GM18858 (cell line): ENCODE data around the gene OLFM2.
"Not testable (repeated sequence)": the region's sequence is repeated elsewhere in the genome, so short reads cannot be mapped to it uniquely, and the experiment has no call there.

Experiments
- ATAC-seq: cut with Tn5 transposase; IDR thresholded peaks from one replicate; pipeline ENCODE4 v1.9.1; 2021; ENCODE audit not compliant: unreplicated experiment

OLFM2 gene

DNA sequence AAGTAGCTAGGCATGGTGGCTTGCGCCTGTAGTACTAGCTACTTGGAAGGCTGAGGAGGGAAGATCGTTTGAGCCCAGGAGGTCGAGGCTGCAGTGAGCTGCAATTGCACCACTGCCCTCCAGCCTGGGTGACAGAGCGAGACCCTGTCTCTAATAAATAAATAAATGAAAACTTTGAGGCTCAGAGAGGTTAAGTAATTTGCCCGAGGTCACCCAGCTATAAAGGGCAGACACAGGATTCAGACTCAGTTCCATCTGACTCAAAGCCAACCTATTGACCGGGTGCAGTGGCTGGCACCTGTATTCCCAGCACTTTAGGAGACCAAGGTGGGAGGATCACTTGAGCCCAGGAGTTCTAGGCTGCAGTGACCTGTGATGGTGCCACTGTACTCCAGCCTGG lies 7.4 kb upstream of the OLFM2 start:
- ATAC-seq, result no peak

DNA sequence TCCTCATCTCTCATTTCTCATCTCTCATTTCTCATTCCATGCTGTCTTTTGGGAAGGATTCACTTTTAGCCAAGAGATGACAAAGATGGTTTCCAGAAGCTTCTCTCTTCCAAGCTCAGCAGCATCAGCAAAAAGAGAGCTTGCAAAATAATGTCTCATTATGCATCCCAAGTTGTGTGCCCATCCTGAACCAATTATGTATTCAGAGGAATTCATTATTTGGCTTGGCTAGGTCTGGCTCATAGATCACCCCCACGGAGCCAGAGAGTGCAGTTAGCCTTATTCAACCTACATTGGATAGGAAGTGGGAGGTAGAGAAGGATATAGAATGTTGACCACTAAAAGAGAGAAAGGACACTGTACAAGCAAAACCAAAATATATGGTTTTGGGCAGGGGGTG lies 5.4 kb upstream of the OLFM2 start:
- no peak for ATAC-seq

DNA sequence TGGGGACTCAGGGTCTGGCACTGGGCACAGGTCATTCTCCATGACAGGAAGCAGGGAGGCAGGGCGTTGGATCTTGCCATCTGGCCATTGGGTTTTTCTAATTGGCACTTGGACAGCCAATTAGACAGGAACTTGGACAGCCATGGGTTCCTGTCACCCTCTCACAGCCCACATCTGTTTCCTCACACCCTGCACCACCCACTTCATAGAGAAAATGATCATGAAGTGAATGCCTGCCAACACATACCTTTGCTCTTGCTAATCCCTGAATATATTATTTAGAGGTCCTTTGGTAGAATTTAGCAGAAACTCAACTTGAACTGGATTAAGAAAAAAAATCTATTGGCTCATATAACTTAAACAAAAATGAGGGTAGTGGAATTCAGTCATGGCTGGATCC lies 4.9 kb upstream of the OLFM2 start:
- no peak for ATAC-seq

- ATAC-seq, result no peak
Observed at GRCh38 chr19:9940778-9941177, 4.5 kb upstream of the OLFM2 start.

- no peak for ATAC-seq
Observed at GRCh38 chr19:9939301-9939913, 3.1 kb upstream of the OLFM2 start.

- no peak for ATAC-seq
Observed at GRCh38 chr19:9937001-9937411, 691 bp upstream of the OLFM2 start.

DNA sequence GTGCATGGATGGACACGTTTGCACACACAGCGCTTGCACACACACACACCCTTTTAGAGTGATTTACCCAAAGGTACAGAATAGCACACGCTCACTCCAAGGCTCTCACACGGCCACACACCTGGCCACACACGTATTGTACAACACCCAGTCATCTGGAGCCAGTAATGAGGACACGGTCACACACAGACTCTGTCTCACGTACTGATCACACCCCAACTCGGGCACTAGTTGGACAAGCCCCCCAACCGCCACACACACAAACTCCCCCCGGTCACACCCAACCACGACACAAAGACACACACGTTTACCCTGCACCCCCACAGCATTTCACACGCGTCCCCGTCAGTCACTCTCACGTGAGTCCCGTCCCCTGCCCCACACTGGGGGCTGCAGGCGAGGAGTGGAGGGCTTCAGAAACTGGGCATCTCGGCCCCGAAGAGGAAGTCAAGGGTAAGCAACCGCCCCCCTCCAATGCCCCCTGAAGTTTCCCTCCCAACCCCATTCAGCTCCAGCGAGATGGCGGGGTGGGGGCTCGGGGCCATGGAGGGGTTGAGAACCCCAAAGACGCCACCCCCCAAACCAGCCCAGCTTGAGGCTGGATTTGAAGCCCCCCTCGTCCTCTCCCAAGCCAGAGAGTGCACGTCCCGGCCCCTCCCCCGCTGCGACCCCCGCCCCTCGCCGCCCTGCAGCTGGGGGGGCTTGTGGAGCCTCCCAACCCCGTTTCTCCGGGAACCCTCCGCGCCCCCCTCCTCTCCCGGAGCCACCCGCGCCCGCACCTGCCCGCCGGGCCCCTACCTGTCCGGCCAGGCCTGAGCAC lies 599 bp downstream of the OLFM2 start:
- ATAC-seq, result no peak

- no peak for ATAC-seq
Observed at GRCh38 chr19:9934132-9934950, 2.0 kb downstream of the OLFM2 start.

DNA sequence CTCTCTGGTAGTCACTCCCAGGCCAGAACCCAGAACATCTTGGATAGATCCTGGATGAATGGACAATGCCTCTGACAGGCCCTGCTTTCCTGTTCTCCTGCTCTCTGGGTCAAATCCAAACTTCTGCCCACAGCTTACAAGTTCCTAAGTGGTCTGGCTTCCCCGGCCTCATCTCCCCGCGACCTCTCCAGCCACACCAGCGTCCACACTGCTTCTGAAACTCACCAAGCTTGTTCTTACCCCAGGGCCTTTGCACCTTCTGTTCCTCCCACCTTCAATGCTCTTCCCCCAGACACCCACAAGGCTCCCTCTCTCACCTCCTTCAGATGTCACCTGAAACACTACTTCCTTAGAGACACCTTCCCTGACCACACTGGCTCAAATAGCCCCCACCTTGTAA lies 3.5 kb downstream of the OLFM2 start:
- no peak for ATAC-seq

DNA sequence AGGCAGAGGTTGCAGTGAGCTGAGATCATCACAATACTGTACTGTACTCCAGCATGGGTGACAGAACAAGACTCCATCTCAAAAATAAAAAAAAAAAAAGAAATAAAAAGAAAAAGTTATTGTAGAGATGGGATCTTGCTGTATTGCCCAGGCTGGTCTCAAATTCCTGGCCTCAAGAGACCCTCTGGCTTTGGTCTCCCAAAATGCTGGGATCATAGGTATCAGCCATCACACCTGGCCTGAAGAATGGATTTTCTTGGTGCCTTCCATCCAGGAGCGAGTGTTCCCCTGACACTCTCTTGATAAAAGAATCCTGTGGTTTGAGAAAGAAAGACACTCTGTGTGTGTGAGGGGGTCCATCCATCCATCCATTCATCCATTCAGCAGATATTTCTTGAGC lies 4.7 kb downstream of the OLFM2 start:
- no peak for ATAC-seq

- no peak for ATAC-seq
Observed at GRCh38 chr19:9923440-9923839, 12.9 kb downstream of the OLFM2 start.

- not testable (repeated sequence) for ATAC-seq
Observed at GRCh38 chr19:9922782-9923379, 13.4 kb downstream of the OLFM2 start.

- no peak for ATAC-seq
Observed at GRCh38 chr19:9917321-9917720, 19.0 kb downstream of the OLFM2 start.

DNA sequence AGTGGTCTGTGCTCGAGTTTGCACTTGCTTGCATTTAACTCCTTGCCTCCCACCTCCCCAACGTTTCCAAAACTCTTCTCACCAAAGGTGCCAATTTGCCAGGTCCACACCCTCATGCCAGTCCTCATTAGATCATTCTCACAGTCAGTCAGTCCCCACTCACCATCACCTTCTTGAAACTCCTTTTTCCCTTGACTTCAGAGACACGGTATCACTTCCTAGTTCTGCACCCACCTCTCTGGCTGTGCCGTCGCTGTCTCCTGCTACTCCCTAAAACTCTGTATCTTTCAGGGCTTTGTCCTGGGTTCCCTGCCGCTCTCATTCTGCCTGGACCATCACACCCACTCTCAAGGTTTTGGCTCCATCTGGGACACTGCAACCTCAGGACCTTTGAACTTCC lies 19.6 kb downstream of the OLFM2 start:
- no peak for ATAC-seq

GRCh38 chr19:9914315-9915207 lies 21.8 kb downstream of the OLFM2 start:
- ATAC-seq, result no peak

- ATAC-seq, result no peak
Observed at GRCh38 chr19:9914001-9914314, 22.4 kb downstream of the OLFM2 start.

DNA sequence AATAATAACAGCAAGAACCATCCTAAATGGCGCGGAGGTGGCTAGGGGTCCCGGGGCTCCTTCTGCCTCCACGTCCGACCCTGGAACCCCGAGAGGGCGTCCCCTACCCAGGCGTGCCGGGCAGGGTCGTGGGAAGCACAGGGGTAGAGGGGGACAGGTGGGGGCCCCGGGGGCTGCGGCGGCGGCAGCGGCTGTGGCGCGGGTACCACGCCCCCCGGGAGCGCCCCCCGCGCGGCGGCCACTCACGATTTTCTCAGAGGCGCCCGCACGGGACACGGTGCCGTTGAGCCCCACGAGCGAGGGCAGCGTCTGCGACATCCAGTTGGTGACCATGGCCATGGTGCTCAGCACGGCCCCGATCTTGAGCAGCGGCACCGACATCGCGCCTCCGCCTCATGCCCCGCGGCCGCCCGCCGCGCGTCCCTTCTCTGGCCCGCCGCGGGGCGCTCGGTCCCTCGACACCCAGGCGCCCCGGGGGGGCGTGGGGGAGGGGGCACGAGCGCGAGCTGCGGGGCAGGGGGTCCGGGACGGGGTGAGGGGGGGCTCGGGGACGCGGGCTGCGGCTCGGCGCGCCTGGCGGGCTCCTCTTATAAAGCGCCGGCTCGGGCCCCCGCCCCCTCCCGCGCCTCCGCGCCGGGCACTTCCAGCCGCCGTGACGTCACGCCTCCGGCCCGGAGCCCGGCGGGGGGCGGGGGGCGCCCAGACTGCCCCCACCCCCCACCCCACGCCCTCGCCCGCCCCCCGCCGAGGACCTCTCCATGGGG lies 22.9 kb downstream of the OLFM2 start:
- no peak for ATAC-seq

- ATAC-seq, result no peak
Observed at GRCh38 chr19:9912551-9913236, 23.6 kb downstream of the OLFM2 start.

GRCh38 chr19:9911524-9912185 lies 24.7 kb downstream of the OLFM2 start:
- ATAC-seq, result no peak
